H9 (cell line): ENCODE results near the gene LPP. TPM values are rescaled to one million over a fixed set of nuclear protein-coding genes. Genes with fewer than 3 reads are reported as not detected.

Experiments used
- DNase-seq: peaks from one replicate; pipeline ENCODE4 v3.0.0-alpha.2; 2017
- H2AFZ ChIP-seq: one replicate; pipeline ENCODE4 v1.6.1; 2013; ENCODE audit warnings: mild to moderate bottlenecking, low read length, control low read depth, moderate library complexity
- H2AK5ac ChIP-seq: 2 replicates; pipeline ENCODE4 v1.6.1; 2013; ENCODE audit warnings: low read length, control low read depth, mixed read lengths; ENCODE audit not compliant: insufficient read length
- H2BK120ac ChIP-seq: one replicate; pipeline ENCODE4 v1.6.1; 2013; ENCODE audit warnings: low read depth, mild to moderate bottlenecking, low read length, control low read depth, inconsistent platforms; ENCODE audit not compliant: poor library complexity, severe bottlenecking
- H2BK12ac ChIP-seq: 2 replicates; pipeline ENCODE4 v1.6.1; 2013; ENCODE audit warnings: low read length, control low read depth, mixed read lengths, low read depth; ENCODE audit not compliant: insufficient read length
- H2BK15ac ChIP-seq: 2 replicates; pipeline ENCODE4 v1.6.1; 2013; ENCODE audit warnings: low read depth, low read length, control low read depth
- H2BK20ac ChIP-seq: one replicate; pipeline ENCODE4 v1.6.1; 2013; ENCODE audit warnings: low read depth, mild to moderate bottlenecking, low read length, control low read depth, inconsistent platforms; ENCODE audit not compliant: poor library complexity, severe bottlenecking
- H2BK5ac ChIP-seq: 2 replicates; pipeline ENCODE4 v1.6.1; 2013; ENCODE audit warnings: low read length, control low read depth, mixed read lengths; ENCODE audit not compliant: insufficient read length
- H3K14ac ChIP-seq: 2 replicates; pipeline ENCODE4 v1.6.1; 2013; ENCODE audit warnings: low read length, control low read depth; ENCODE audit not compliant: insufficient read depth
- H3K18ac ChIP-seq: 2 replicates; pipeline ENCODE4 v1.6.1; 2013; ENCODE audit warnings: low read depth, mild to moderate bottlenecking, mixed read lengths, low read length, control low read depth; ENCODE audit not compliant: insufficient read length
- H3K23ac ChIP-seq: 2 replicates; pipeline ENCODE4 v1.6.1; 2013; ENCODE audit warnings: low read length, control low read depth, mixed read lengths, low read depth; ENCODE audit not compliant: insufficient read length
- H3K23me2 ChIP-seq: 2 replicates; pipeline ENCODE4 v1.6.1; 2013; ENCODE audit warnings: low read depth, mild to moderate bottlenecking, mixed read lengths, low read length, control low read depth; ENCODE audit not compliant: insufficient read length, poor library complexity, severe bottlenecking
- H3K27ac ChIP-seq: 2 replicates; pipeline ENCODE4 v1.5.1; 2013; ENCODE audit warnings: low read length, control low read depth, mixed read lengths, low read depth; ENCODE audit not compliant: insufficient read length
- H3K27me3 ChIP-seq: 2 replicates; pipeline ENCODE4 v1.6.1; 2013; ENCODE audit warnings: low read length, control low read depth, inconsistent platforms; ENCODE audit not compliant: insufficient read depth
- H3K4ac ChIP-seq: 2 replicates; pipeline ENCODE4 v1.6.1; 2013; ENCODE audit warnings: low read depth, mild to moderate bottlenecking, control low read depth, inconsistent platforms, low read length, moderate library complexity
- H3K4me1 ChIP-seq: 2 replicates; pipeline ENCODE4 v1.6.1; 2013; ENCODE audit warnings: low read length, control low read depth, inconsistent platforms; ENCODE audit not compliant: insufficient read depth
- H3K4me2 ChIP-seq: 2 replicates; pipeline ENCODE4 v1.6.1; 2013; ENCODE audit warnings: low read length, control low read depth, mixed read lengths; ENCODE audit not compliant: insufficient read length, insufficient read depth
- H3K56ac ChIP-seq: 2 replicates; pipeline ENCODE4 v1.6.1; 2013; ENCODE audit warnings: low read depth, mild to moderate bottlenecking, mixed read lengths, low read length, control low read depth; ENCODE audit not compliant: insufficient read length
- H3K79me1 ChIP-seq: 2 replicates; pipeline ENCODE4 v1.6.1; 2013; ENCODE audit warnings: low read depth, mild to moderate bottlenecking, moderate library complexity, low read length, control low read depth, inconsistent platforms; ENCODE audit not compliant: insufficient read depth, poor library complexity, severe bottlenecking
- H3K79me2 ChIP-seq: 2 replicates; pipeline ENCODE4 v1.6.1; 2013; ENCODE audit warnings: low read length, control low read depth, inconsistent platforms; ENCODE audit not compliant: insufficient read depth
- H3K9ac ChIP-seq: 2 replicates; pipeline ENCODE4 v1.6.1; 2013; ENCODE audit warnings: low read length, control low read depth, mixed read lengths; ENCODE audit not compliant: insufficient read length; ENCODE audit errors: extremely low read depth
- H3K9me3 ChIP-seq: one replicate; pipeline ENCODE4 v1.6.1; 2013; ENCODE audit warnings: low read depth, low read length, inconsistent platforms; ENCODE audit not compliant: control insufficient read depth
- H3T11ph ChIP-seq: one replicate; pipeline ENCODE4 v1.6.1; 2013; ENCODE audit warnings: mild to moderate bottlenecking, low read length, control low read depth, inconsistent platforms
- H4K20me1 ChIP-seq: one replicate; pipeline ENCODE4 v1.6.1; 2013; ENCODE audit not compliant: control insufficient read depth, insufficient read length, insufficient read depth
- H4K5ac ChIP-seq: 2 replicates; pipeline ENCODE4 v1.6.1; 2013; ENCODE audit warnings: low read depth, mild to moderate bottlenecking, mixed read lengths, low read length, control low read depth; ENCODE audit not compliant: insufficient read length
- H4K8ac ChIP-seq: replicated peaks from 2 replicates; pipeline ENCODE4 v1.6.1; 2013; ENCODE audit warnings: low read length, control low read depth, mixed read lengths, low read depth; ENCODE audit not compliant: insufficient read length
- H4K91ac ChIP-seq: 2 replicates; pipeline ENCODE4 v1.6.1; 2013; ENCODE audit warnings: low read depth, mild to moderate bottlenecking, moderate library complexity, mixed read lengths, low read length, control low read depth; ENCODE audit not compliant: insufficient read length
- H3K27ac Mint-ChIP-seq, 3 experiments: 2 replicates in 2 of 3; 3 replicates in 1 of 3; pipeline ENCODE4 v1.8.0; 2020 to 2021; ENCODE audit warnings: mixed read lengths in 3 of 3, mild to moderate bottlenecking in 1 of 3, moderate library complexity in 1 of 3
- H3K27me3 Mint-ChIP-seq: 2 replicates; pipeline ENCODE4 v1.8.0; 2021; ENCODE audit warnings: low read depth, mild to moderate bottlenecking, moderate library complexity, mixed read lengths
- H3K36me3 Mint-ChIP-seq, 3 experiments: 2 replicates in 2 of 3; 3 replicates in 1 of 3; pipeline ENCODE4 v1.8.0; 2020 to 2021; ENCODE audit warnings: low read depth in 3 of 3, mixed read lengths in 3 of 3; ENCODE audit not compliant: insufficient read depth in 1 of 3
- H3K4me1 Mint-ChIP-seq, 2 experiments: 2 replicates each; pipeline ENCODE4 v1.8.0; 2020; ENCODE audit warnings: mixed read lengths in 2 of 2
- H3K4me3 Mint-ChIP-seq, 2 experiments: 2 replicates in 1 of 2; 3 replicates in 1 of 2; pipeline ENCODE4 v1.8.0; 2020 to 2021; ENCODE audit warnings: mild to moderate bottlenecking in 2 of 2, mixed read lengths in 2 of 2, moderate library complexity in 1 of 2
- H3K9me3 Mint-ChIP-seq, 2 experiments: 2 replicates in 1 of 2; 3 replicates in 1 of 2; pipeline ENCODE4 v1.8.0; 2020; ENCODE audit warnings: mild to moderate bottlenecking in 2 of 2, mixed read lengths in 2 of 2, moderate library complexity in 1 of 2
- WGBS: extraction: QIAGEN DNeasy Blood & Tissue Kit; methylation state at CpG from one replicate; pipeline ENCODE4 v1.1.7; 2013; ENCODE audit warnings: missing lambda C conversion rate, low lambda C conversion rate, mixed read lengths; ENCODE audit not compliant: insufficient read length; ENCODE audit errors: extremely low coverage; 5-methylcytosine and 5-hydroxymethylcytosine counted together
- total RNA-seq: library from RNA; stranded (reverse); gene quantifications from 2 replicates; pipeline ENCODE4 v1.2.1, GENCODE V29; 2021
- TF ChIP-seq, protein P1 (sequence below): fragments of 200-600 bp; sonication (generic); conservative IDR thresholded peaks from 3 replicates; pipeline ENCODE4 v1.8.0; 2021; ENCODE audit warnings: antibody characterized with exemption, mild to moderate bottlenecking

LPP gene
- total RNA-seq, 1 experiment from 2014 or later, result 64.6 TPM

- H2BK15ac ChIP-seq, result no peak overlapping the region
- Mint-ChIP-seq H3K27me3 (no peaks in the 10 kb centered on the region), H3K4me3 (no peak overlapping the region), H3K9me3 (peaks cover 0 to 2% of the 10 kb centered on the region in 2 experiments; a peak in 2 of 5 replicates), H3K36me3 (peaks cover 0 to under 1% (median 0%) of the 10 kb centered on the region in 3 experiments; a peak in 2 of 7 replicates), H3K27ac (peak overlapping the region in 1 of 3 experiments; percentile 29; a peak in 1 of 7 replicates), H3K4me1 (peaks cover 11 to 16% of the 10 kb centered on the region in 2 experiments)
- H3K9ac ChIP-seq, result no peak overlapping the region
- H3K23me2 ChIP-seq, result no peaks in the 10 kb centered on the region
- no peaks in the 10 kb centered on the region for H3K79me1 ChIP-seq
- no peak overlapping the region for H3T11ph ChIP-seq
- H2AK5ac ChIP-seq, result no peak overlapping the region
- no peak overlapping the region for H4K5ac ChIP-seq
- no peak overlapping the region for H2AFZ ChIP-seq
- H4K20me1 ChIP-seq, result no peaks in the 10 kb centered on the region
- no peak overlapping the region for H3K56ac ChIP-seq
- TF ChIP-seq, protein P1, sequence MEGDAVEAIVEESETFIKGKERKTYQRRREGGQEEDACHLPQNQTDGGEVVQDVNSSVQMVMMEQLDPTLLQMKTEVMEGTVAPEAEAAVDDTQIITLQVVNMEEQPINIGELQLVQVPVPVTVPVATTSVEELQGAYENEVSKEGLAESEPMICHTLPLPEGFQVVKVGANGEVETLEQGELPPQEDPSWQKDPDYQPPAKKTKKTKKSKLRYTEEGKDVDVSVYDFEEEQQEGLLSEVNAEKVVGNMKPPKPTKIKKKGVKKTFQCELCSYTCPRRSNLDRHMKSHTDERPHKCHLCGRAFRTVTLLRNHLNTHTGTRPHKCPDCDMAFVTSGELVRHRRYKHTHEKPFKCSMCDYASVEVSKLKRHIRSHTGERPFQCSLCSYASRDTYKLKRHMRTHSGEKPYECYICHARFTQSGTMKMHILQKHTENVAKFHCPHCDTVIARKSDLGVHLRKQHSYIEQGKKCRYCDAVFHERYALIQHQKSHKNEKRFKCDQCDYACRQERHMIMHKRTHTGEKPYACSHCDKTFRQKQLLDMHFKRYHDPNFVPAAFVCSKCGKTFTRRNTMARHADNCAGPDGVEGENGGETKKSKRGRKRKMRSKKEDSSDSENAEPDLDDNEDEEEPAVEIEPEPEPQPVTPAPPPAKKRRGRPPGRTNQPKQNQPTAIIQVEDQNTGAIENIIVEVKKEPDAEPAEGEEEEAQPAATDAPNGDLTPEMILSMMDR, result no peak
- H3K23ac ChIP-seq, result no peak overlapping the region
- H3K27me3 ChIP-seq, result no peaks in the 10 kb centered on the region
- H3K4ac ChIP-seq, result no peak overlapping the region
- no peak overlapping the region for H3K4me2 ChIP-seq
- H3K4me1 ChIP-seq, result no peaks in the 10 kb centered on the region; the same call in 1 of the 2 replicates
- no peak overlapping the region for H2BK20ac ChIP-seq
- DNase-seq, result no peak
- no peaks in the 10 kb centered on the region for H3K9me3 ChIP-seq
- no peak overlapping the region for H4K8ac ChIP-seq
- no peak overlapping the region for H3K27ac ChIP-seq
- no peak overlapping the region for H2BK120ac ChIP-seq
- H2BK12ac ChIP-seq, result no peak overlapping the region
- WGBS, result no CpG with 5 or more reads among the region's 15 CpGs
- H4K91ac ChIP-seq, result no peak overlapping the region
- H3K14ac ChIP-seq, result no peak overlapping the region
- no peaks in the 10 kb centered on the region for H3K79me2 ChIP-seq
- no peak overlapping the region for H3K18ac ChIP-seq
- no peak overlapping the region for H2BK5ac ChIP-seq
These were observed 216.3 kb downstream of the LPP start for GRCh38 chr3:188370081-188370830.
